T-helper 17 cell (primary cell): ENCODE measurements around the gene RAD50. TPM values are rescaled to one million over a fixed set of nuclear protein-coding genes. Genes with fewer than 3 reads are reported as not detected.

Source experiments
- total RNA-seq, 4 donors: library from RNA in 2 of 4; stranded (reverse) in 2 of 4; gene quantifications; one replicate each; pipeline ENCODE4 v1.2.3 and lab custom pipeline; 2022 to 2026

Gene RAD50
- total RNA-seq, 2 donors from 2014 or later: 20.4 to 22.2 TPM

Other genes starting within 250 kb of the RAD50 start
- gene SLC22A5, start 187.3 kb upstream of the RAD50 start, total RNA-seq: 1 to 10 TPM; 3.4 to 3.7 TPM
- 100 to 1,000 TPM; 590 to 639 TPM for gene IRF1, start 66.2 kb upstream of the RAD50 start, total RNA-seq
- not detected for gene IL5, start 13.5 kb upstream of the RAD50 start, total RNA-seq
- under 1 TPM in 1 of 2 donors, not detected in 1; 0.20 TPM for gene IL13, start 101.2 kb downstream of the RAD50 start, total RNA-seq
- not detected for gene IL4, start 117.0 kb downstream of the RAD50 start, total RNA-seq
- gene KIF3A, start 180.6 kb downstream of the RAD50 start, total RNA-seq: 10 to 100 TPM; 12.6 to 17.9 TPM
- 10 to 100 TPM in 1 of 2 donors, 1 to 10 TPM in 1; 8.7 to 13.7 TPM for gene CCNI2, start 190.4 kb downstream of the RAD50 start, total RNA-seq
- 1 to 10 TPM; 8.0 to 8.8 TPM for gene SEPTIN8, start 220.3 kb downstream of the RAD50 start, total RNA-seq